Stimulated activated CD8-positive, alpha-beta memory T cell treated with anti-CD3 and anti-CD28 coated beads, Interleukin-12 subunit alpha, Interleukin-12 subunit beta, amount 100 ng/mL, for 1 hour (primary cell): ENCODE results near the gene FBLN5.

Experiments used
- DNase-seq: peaks from one replicate; pipeline ENCODE4 v3.0.0-alpha.2; 2020; ENCODE audit warnings: low read depth

Gene FBLN5, protein sequence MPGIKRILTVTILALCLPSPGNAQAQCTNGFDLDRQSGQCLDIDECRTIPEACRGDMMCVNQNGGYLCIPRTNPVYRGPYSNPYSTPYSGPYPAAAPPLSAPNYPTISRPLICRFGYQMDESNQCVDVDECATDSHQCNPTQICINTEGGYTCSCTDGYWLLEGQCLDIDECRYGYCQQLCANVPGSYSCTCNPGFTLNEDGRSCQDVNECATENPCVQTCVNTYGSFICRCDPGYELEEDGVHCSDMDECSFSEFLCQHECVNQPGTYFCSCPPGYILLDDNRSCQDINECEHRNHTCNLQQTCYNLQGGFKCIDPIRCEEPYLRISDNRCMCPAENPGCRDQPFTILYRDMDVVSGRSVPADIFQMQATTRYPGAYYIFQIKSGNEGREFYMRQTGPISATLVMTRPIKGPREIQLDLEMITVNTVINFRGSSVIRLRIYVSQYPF

DNA sequence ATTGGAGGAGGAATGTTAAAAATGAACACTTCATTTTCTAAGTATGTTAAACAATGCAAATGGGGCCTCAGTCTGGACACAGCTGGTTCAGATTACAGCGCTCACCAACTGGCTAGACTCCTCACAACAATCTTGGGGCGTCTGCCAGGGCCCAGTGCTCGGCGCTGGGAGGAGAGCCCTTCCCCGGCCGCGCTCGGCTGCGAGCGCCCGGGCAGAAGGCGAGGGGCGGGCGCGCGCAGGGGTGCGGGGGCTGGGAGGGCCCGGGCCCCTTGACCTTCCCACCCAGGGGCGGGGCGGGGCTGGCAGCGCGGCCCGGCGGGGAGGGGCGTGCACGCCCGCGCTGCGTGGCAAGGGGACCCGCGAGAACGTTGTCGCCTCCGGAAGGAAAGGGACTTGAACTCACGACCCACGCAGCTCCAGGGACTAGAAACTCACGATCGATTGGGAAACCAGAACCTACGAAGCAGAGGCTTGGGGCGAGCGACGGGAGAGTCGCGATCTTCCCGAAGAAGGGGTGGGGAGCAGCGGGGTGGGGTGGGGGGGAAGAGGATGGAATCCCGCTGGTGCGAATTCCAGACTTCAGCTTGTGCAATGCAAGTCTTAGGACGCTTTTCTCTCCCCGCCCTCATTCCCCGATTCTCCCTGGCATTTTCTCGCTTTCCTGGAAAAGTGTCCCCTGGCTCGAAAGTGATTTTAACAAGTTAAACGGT is at the start of gene FBLN5:
Gene FBLN5, minus strand, starts transcription at position 220 of the 710 bp plus-strand sequence. CDS start 465 bp downstream, outside the sequence.
- DNase-seq: no peak

DNA sequence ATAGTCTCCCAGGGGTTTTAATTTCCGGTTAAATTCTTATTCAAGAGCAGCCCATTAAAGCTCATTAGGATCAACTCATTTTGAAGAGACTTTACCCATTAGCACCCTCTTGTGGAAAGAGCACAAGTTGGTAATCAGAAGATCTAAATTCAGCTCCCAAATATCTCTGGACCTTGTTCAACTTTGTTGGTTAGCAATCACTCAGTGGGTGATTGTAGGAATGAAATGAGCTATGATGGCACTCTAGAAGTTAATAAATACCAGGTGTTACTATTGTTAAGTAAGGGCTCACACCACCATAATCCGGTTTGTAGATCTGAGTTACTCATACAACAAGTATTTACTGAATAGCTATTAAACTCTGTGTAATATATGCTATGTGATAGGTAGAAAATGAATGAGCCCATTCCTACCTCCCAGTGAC is 49.5 kb upstream of the FBLN5 start:
- no peak for DNase-seq

DNA sequence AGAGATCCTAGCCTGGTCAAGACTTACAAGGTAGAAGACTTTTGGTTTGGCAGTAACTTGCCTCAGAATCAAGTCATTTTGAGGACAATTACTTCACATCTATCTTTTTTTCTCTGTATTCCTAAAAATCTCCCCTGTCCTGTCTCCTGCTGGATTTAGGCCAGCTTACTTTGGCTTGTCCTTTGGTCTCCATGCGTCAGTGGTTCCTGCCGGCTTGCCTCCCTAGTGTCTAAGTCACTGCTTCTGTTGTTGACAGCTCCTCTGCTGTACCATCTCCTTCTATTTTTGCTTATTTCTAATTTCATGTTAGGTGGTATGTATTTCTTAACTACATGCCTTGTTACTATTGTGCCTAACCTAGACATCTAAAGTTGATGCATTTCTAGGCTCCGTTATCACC is 39.7 kb upstream of the FBLN5 start:
- no peak for DNase-seq

DNA sequence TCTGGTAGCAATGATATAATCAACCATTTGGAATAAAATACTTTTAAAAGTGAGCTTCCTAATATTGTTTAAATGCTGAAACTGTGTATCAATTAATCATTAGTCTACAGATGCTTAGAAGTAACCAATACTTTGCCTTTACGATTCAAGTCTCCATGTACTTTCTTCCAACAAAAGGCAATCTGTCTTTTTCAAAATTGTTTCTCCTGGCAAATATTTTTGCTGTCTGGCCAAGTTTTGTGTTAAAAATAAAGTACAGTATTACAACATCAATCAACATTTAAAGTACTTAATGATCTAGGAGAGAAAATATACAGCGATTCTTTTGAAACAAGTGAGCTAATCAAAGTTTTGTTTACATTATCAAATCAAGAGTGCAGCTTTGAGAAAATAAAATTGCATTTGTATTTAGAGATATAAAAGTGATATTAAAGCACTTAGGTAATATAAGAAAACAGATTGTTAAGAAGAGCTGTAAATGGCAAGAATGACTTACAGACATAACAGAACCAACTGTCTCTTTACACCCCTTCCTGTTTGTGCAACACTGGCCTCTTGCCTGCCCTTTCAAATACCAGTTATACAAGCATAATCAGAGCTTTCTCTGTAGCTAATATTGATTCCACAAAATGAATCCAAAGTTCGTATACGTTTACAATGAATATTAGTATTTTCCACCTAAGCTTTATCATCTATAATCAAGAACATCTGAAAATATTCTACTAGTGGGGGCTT is 38.2 kb upstream of the FBLN5 start:
- no peak for DNase-seq

DNA sequence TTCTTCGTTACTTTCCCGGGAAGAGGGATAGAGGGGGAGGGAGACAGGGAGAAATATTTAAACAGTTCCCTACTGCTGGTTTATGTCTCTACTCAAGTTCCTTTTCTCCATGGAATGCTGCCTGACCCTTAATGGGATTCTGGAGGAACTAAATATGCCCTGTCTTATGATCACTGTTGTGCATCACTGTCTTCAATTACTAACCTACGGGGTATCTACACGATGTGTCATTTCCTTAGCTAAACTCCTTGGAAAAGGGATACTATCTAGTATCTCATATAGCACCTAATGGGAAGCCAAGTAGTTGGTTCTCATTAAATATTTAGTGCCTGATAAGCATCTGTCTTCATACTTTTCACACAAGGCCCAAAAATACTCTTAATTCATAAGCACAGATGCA is 37.5 kb upstream of the FBLN5 start:
- DNase-seq: no peak

DNA sequence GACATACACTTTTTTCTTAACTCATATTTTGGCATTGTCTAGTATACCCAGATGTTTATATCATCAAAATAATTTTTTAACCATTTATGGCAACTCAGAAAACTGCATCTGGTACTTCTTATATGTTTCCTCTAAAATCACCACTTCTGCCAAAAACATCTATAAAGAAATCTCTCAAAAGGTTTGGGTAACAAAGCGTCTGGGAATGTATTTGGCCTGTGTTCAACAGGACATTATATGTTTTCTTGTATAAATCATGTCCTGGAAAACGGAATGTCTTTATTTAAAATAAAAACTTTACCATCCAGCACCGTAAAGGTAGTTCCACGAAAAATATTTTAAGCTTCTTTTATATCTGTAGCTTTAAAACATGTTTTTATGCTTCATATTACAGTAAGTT is 36.1 kb upstream of the FBLN5 start:
- DNase-seq: no peak

DNA sequence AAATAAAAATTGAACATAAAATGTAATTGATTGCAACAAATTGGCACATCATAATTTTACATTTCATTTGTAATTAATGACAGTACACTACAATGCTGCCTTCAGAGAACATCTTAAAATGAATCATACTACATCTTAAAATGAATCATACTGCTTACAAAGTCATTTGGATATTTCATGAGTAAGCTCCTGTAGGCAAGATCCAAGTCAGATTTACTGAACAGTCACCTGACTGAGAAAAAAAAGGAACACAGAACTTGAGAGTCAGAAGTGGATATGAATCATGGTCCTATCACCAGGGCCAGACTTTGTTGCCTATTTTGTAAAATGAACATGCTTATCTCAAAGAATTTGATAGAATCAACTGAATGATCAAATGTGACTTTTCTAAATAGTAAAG is 32.7 kb upstream of the FBLN5 start:
- no peak for DNase-seq

DNA sequence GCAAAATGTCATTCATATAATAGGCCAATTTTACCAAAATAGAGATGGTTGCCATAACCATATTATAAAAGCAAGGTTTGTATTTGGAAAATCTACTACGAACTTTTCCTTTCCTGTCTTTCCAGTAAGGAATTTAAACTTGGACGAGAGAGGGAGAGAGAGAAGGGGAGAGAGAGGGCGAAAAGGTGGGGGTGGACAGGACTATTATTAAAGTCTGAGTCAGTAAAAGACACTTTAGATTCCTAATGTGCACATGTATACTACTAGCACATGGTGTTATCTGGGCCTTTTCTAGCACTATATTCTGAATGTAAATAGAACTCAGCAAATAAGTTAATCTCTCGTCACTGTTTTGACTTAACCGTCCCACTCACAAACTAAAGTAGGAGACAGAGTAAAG is 30.4 kb upstream of the FBLN5 start:
- no peak for DNase-seq

DNA sequence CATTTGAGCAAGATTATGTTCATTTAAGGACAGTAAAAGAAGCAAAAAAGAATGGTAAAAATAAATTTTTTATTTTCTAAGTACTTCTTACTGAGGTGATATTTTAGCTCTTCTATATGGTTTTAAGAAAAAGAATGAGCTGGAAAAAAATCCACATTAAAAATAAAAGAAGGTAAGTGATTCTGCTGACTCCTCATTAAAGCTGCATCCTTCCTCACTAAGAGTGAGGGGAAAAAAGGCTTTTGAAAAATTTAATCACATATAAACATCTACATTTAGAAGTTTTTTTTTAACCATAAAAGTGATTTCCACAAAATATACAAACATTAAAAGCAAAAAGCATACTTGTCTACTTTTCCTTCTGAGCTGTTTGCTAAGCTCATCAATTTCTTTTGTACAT is 28.3 kb upstream of the FBLN5 start:
- no peak for DNase-seq

DNA sequence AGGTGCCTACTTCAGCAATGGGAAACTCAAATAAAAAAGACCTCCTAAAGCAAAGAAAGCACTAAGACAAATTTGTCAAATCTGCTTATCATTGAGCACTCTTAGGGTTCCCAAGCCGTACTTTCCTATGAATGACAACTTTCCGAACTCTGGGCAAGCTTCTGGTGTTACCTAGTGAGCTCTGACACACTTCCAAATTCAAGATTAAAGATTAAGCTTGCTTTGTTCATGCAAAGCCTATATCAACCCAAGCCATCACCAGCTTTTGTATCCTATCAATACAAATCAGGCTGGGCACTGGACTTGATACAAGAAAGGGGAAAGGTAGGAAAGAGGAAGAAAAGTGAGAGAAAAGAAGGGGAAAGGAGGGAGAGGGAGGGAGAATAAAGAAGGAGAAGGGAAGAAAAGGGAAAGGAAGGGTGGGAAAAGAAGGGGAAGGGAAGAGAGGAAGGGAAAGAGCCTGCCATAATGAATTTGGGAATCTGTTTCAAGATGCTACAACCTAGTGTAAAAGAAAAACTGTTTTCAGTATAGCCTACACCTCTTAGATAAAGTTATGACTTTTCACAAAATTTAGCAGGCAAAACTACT is 23.8 kb upstream of the FBLN5 start:
- DNase-seq: no peak

DNA sequence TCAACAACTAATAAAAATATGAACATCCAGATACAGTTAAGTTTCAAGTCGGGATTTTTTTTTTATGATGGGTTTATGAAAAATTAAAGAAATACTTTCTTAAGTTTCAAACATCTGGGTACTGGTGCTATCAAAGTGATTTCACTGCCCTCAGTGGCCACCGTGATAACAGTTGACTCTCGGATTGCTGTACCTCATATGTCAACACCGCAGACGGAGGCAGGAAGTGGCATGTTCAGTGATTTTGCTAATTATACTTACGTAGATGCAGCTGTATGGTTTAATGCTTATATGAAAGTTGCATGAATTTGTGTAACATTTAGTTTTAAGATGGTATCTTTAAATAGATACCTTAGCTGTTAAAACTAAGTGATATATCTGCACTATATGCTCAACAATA is 20.8 kb upstream of the FBLN5 start:
- peak; percentile 17 for DNase-seq

DNA sequence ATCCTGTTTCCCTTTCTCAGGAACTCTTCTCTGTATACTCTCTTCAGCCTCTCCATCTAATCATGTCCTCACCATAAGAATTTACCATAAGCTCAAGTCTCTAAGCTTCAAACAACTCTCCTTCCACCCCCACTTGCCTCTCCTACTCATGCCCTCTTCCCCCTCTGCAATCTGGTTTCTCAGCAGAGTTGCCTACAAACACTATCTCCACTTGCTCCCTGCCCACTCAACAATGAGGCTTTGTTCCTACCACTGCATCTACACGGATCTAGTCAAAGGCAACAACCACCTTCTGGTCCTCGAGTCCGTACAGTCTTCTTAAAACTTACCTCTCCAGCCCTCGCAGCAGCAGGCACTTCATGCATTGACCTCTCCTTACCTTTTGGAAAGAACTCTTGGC is 17.2 kb upstream of the FBLN5 start:
- DNase-seq: no peak

DNA sequence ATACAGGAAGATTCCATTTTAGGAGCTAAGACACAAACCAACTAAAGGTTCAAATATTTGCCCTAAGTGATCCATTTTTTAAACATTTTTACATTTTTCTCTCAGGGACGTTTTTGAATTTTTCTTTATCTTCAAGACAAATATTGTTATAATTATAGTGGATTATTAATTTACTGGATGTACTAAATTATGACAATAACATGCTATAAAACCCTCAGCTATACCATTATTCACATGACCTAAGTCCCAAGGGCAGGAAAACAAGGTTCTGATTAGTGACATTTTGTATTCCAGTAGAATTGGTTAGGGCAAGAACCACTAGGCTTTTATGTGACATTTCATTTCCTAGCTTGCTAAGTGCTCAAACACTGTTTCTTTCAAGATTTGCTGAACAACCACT is 16.5 kb upstream of the FBLN5 start:
- DNase-seq: no peak

DNA sequence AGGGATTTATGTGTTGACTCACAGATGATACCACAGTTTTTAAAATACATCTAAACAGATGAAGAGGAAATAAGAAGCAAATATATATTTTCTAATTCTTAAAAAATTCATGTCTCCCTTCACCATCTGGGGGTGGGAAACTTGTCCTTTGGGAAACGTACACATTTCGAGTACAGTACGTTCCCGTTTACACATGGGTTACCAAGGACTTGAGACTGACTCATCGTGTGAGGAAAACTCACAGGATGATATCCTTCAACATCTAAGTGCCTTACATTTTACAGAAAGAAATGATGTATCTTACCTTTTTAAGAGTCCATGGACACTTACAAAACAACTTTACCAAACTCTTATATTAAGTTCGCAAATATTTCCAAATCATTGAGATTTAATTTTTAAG is 16.0 kb upstream of the FBLN5 start:
- DNase-seq: no peak

DNA sequence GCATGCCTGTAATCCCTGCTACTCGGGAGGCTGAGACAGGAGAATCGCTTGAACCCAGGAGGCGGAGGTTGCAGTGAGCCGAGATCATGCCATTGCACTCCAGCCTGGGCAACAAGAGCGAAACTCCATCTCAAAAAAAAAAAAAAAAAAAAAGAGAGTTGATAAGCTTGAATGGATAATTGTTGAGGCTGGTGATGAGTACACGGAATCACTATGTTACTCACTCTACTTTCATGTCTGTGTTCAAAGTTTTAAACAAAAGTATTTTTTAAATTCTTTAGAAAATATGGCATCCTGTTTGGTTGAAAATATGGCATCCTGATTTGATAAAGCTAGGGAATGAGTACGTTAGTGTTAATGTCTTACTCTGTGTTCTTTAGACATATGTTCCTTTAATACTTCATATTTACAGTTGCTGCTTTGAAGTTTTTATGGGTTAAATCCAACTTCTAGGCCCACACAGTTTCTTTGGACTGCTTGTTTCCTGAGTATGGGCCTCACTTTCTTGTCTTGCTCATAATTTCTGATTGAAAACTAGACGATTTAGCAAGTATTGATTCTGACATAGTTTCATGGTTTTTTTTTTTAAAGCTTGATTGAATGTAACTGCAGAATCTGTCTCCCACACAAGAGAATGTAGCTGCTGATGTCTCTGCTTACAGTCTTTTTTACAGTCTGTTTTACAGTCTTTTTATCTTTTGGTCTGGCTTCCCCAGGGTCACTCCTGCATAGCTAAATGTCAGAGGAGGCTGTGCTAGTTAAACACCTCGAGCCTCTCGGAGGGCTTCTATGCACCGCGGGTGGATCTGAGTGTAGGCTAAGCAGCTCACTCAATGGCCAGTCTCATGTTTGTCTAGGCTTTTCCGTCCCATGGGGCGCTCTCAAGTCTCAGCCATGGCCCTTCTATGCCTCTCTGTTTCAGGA is 14.1 kb upstream of the FBLN5 start:
- DNase-seq: no peak

DNA sequence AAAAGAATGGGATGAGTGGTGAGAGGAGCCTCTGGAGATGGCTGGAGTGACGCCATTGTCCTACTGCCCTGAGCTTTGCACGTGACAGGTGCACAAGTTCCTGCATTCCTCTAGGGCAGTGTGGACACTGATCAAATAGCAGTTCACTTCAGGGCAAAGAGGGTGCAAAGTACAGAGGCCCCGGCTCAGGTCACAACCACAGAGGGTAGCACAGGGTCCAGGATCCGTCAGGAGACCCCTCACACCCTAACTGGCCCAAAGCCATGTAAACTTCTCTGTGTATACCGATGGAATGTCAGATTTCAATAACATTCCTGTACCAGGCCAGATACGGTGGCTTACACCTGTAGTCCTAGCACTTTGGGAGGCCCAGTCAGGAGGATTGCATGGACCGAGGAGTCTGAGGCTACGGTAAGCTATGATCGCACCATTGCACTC is 10.4 kb upstream of the FBLN5 start:
- no peak for DNase-seq

DNA sequence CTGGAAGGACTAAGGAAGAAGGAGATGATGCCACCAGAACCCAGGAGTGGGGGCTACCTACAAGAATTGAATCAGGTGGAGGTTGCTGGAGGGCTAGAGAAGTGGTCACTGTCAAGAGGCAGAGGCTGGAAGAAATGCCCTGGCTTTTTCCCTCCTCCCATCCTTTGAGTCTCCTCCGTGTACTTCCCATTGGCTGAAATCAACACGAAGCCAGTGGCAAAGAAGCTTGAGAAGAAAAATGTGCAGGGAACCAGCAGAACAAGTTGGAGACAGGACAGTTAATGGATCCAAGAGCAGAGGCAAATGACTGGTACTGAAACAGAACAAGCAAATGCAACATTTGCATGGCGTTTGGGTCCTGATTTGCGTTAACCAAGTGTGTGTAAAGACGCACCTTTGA is 9.1 kb upstream of the FBLN5 start:
- no peak for DNase-seq

DNA sequence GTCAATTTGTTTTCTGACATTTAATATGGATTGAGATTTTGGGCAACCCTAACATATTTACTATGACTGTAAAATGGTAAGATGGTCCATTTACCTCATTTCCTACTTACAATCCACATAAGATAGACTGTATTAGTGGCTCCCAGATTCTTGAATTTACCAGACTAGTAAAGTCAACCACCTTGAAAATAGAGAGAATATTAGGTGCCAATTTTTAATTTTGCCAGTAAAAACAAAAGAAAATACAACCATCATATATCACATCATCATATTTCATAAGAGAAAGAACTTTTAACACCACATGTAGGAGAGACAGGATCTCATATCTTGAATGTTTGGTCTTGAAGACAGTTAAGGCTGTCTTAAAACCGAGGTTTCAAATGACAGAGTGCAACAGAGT is 7.7 kb upstream of the FBLN5 start:
- DNase-seq: no peak

DNA sequence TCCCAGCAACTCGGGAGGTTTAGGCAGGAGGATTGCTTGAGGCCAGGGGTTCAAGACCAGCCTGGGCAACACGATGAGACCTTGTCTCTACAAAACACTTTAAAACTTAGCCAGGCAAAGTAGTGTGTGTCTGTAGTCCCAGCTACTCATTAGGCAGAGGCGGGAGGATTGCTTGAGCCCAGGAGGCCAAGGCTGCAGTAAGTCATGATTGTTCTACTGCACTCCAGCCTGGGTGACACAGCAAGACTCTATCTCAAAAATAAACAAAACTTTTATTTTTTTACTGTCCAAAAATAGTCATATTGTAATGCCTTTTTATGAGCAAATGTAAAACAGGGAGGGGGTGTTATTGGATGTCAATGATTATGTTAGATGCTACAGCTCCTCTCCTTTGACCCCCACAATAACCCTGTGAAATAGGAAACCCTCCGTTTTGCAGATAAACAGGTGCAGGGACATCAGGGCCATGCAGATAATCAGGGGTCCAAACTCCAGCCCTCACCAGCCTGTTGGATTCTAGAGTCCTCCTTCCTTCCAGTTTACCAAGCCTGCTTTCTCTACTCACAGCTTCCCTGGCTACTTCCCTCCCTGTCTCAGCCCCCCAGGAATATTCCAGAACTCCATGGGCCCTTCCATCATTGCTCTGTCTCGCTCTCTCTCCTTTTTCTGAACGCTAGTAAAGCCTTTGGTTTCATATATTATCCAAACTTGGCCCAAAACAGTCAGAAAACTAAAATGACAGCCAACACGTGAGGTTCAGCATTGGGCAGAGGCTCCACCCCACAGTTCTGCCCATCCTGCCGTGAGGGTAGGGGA is 5.9 kb upstream of the FBLN5 start:
- DNase-seq: no peak
